A549 (cell line): ENCODE data around the gene TTF1. TPM values are rescaled to one million over a fixed set of nuclear protein-coding genes. Genes with fewer than 3 reads are reported as not detected.

Source experiments
- ATAC-seq, 2 experiments: fragments of 200-7000 bp in 1 of 2; fragments of >200 bp in 1 of 2; cut with Nextera tagmentation in 1 of 2; cut with Tn5 transposase in 1 of 2; 3 replicates each; pipeline versions ENCODE4 v1.8.0 to v1.9.1; 2018 to 2020; ENCODE audit warnings: mild to moderate bottlenecking in 1 of 2, moderate library complexity in 1 of 2
- CTCF ChIA-PET: fragments of 300-600 bp; sonication (Branson Sonifier 250); formaldehyde crosslinking; extraction: SDS; loops from one replicate; lab custom pipeline; 2021; ENCODE audit warnings: antibody characterized with exemption, inconsistent platforms; lab: Yijun Ruan, JAX
- POLR2A ChIA-PET: fragments of 350-600 bp; formaldehyde crosslinking; extraction: SDS; loops from one replicate; lab custom pipeline; 2021; ENCODE audit warnings: antibody characterized with exemption, inconsistent platforms; lab: Yijun Ruan, JAX
- DNase-seq, 2 experiments: peaks; one replicate each; pipeline versions ENCODE4 v3.0.0 to v3.0.0-alpha.2; 2011 to 2016; ENCODE audit warnings: low read depth in 1 of 2, low spot score in 1 of 2
- FAIRE-seq: peaks from 2 replicates; lab custom pipeline; 2011; peaks lifted over from hg19 to GRCh38; lab: Jason Lieb, UNC
- H3K27ac ChIP-seq, 2 experiments: fragments of >200 bp; sonication (Bioruptor Twin); formaldehyde crosslinking; 3 replicates each; pipeline ENCODE4 v1.5.1; 2016 to 2017
- H3K4me1 ChIP-seq: fragments of >200 bp; sonication (Bioruptor Twin); formaldehyde crosslinking; 3 replicates; pipeline ENCODE4 v1.6.1; 2016
- H3K4me2 ChIP-seq: fragments of >200 bp; sonication (Bioruptor Twin); formaldehyde crosslinking; 3 replicates; pipeline ENCODE4 v1.6.1; 2016
- H3K4me3 ChIP-seq: fragments of >200 bp; sonication (Bioruptor Twin); formaldehyde crosslinking; 3 replicates; pipeline ENCODE4 v1.5.1; 2016
- H3K9me3 ChIP-seq: fragments of >200 bp; sonication (Bioruptor Twin); formaldehyde crosslinking; 3 replicates; pipeline ENCODE4 v1.6.1; 2016
- CBX2 ChIP-seq: fragments of 200-600 bp; sonication (generic); IDR thresholded peaks from 2 replicates; pipeline ENCODE4 v1.6.1; 2016; ENCODE audit warnings: low read depth, mild to moderate bottlenecking, borderline replicate concordance
- CEBPB ChIP-seq, 2 experiments: fragments of >200 bp in 1 of 2; sonication (Bioruptor Twin) in 1 of 2; formaldehyde crosslinking in 1 of 2; IDR thresholded peaks; 2 replicates each; pipeline ENCODE4 v1.6.1; 2012 to 2016
- CHD2 ChIP-seq: fragments of 150-350 bp; IDR thresholded peaks from 2 replicates; pipeline ENCODE4 v1.6.1; 2014; ENCODE audit warnings: low read length; ENCODE audit not compliant: partially characterized antibody
- EHF ChIP-seq: fragments of 250-450 bp; sonication (Bioruptor Pico); IDR thresholded peaks from 2 replicates; pipeline ENCODE4 v1.5.0; 2020; ENCODE audit warnings: mild to moderate bottlenecking
- ESRRA ChIP-seq: fragments of 150-350 bp; IDR thresholded peaks from 2 replicates; pipeline ENCODE4 v1.6.1; 2014; ENCODE audit warnings: mild to moderate bottlenecking, low read length, borderline replicate concordance
- FOSB ChIP-seq: fragments of 250-450 bp; sonication (Bioruptor Pico); IDR thresholded peaks from 2 replicates; pipeline ENCODE4 v1.5.0; 2020; ENCODE audit warnings: mild to moderate bottlenecking, moderate library complexity
- FOSL2 ChIP-seq, 2 experiments: fragments of 450-650 bp in 1 of 2; fragments of >200 bp in 1 of 2; sonication (Bioruptor Twin) in 1 of 2; formaldehyde crosslinking; IDR thresholded peaks; 2 replicates each; pipeline versions ENCODE4 v1.5.0 to v1.6.1; 2016 to 2020; ENCODE audit warnings: mild to moderate bottlenecking in 1 of 2, moderate library complexity in 1 of 2
- FOXS1 ChIP-seq: fragments of 250-450 bp; sonication (Bioruptor Pico); IDR thresholded peaks from 2 replicates; pipeline ENCODE4 v1.5.0; 2020; ENCODE audit warnings: mild to moderate bottlenecking, moderate library complexity
- HOXB13 ChIP-seq: fragments of 250-450 bp; sonication (Bioruptor Pico); IDR thresholded peaks from 2 replicates; pipeline ENCODE4 v1.5.0; 2020; ENCODE audit warnings: low read depth, mild to moderate bottlenecking, moderate library complexity
- HOXB5 ChIP-seq: fragments of 250-450 bp; sonication (Bioruptor Pico); IDR thresholded peaks from 2 replicates; pipeline ENCODE4 v1.5.0; 2020; ENCODE audit warnings: mild to moderate bottlenecking, moderate library complexity
- JUN ChIP-seq, 2 experiments: fragments of >200 bp; sonication (Bioruptor Twin); formaldehyde crosslinking; IDR thresholded peaks; 2 replicates in 1 of 2; 3 replicates in 1 of 2; pipeline ENCODE4 v1.6.1; 2016 to 2017
- JUNB ChIP-seq: fragments of >200 bp; sonication (Bioruptor Twin); formaldehyde crosslinking; IDR thresholded peaks from 2 replicates; pipeline ENCODE4 v1.6.1; 2016
- KDM5A ChIP-seq: fragments of 200-600 bp; sonication (generic); IDR thresholded peaks from 2 replicates; pipeline ENCODE4 v1.6.1; 2016; ENCODE audit warnings: antibody characterized with exemption, mild to moderate bottlenecking
- MYC ChIP-seq: IDR thresholded peaks from 2 replicates; pipeline ENCODE4 v1.6.1; 2012; ENCODE audit warnings: mild to moderate bottlenecking, inconsistent platforms, low read length, improper control_type of control experiment, borderline replicate concordance
- NR3C1 ChIP-seq: fragments of >200 bp; sonication (Bioruptor Twin); formaldehyde crosslinking; IDR thresholded peaks from 3 replicates; pipeline ENCODE4 v1.6.1; 2017
- RFX5 ChIP-seq: fragments of 450-650 bp; IDR thresholded peaks from 2 replicates; pipeline ENCODE4 v1.7.1; 2014; ENCODE audit warnings: antibody characterized with exemption, mild to moderate bottlenecking, moderate library complexity
- SMC3 ChIP-seq: fragments of >200 bp; sonication (Bioruptor Twin); formaldehyde crosslinking; IDR thresholded peaks from 3 replicates; pipeline ENCODE4 v1.6.1; 2018; ENCODE audit warnings: inconsistent platforms
- ZC3H11A ChIP-seq: fragments of 450-650 bp; IDR thresholded peaks from 2 replicates; pipeline ENCODE4 v1.6.1; 2014; ENCODE audit warnings: antibody characterized with exemption, mild to moderate bottlenecking
- ZNF302 ChIP-seq: fragments of 250-450 bp; sonication (Bioruptor Pico); IDR thresholded peaks from 2 replicates; pipeline ENCODE4 v1.9.0; 2021; ENCODE audit warnings: inconsistent platforms, mild to moderate bottlenecking, moderate library complexity
- ZSCAN20 ChIP-seq: fragments of 250-450 bp; sonication (Bioruptor Pico); IDR thresholded peaks from 2 replicates; pipeline ENCODE4 v1.8.0; 2022; ENCODE audit warnings: mild to moderate bottlenecking, moderate library complexity
- WGBS: methylation state at CpG from one replicate; pipeline ENCODE4 v1.1.6; 2017; ENCODE audit errors: missing lambda C conversion rate; 5-methylcytosine and 5-hydroxymethylcytosine counted together
- polyA plus RNA-seq, 4 experiments: library from polyadenylated mRNA; depleted of rRNA in 3 of 4; stranded (reverse); fragments of >200 nt; fragmentation: RNase III in 1 of 4; extraction: RNeasy Plus Mini Kit Qiagen cat#74134 plus additional on column Dnase treatment in 1 of 4; gene quantifications; 2 replicates in 3 of 4; 3 replicates in 1 of 4; pipeline ENCODE4 v1.2.3, GENCODE V29; 2011 to 2017
- TF ChIP-seq, protein P1 (sequence below): fragments of 450-650 bp; IDR thresholded peaks from 2 replicates; pipeline ENCODE4 v1.6.1; 2014; ENCODE audit warnings: antibody characterized with exemption
- TF ChIP-seq, protein P2 (sequence below): IDR thresholded peaks from 2 replicates; pipeline ENCODE4 v1.6.1; 2012
- TF ChIP-seq, protein P3 (sequence below): fragments of >200 bp; sonication (Bioruptor Twin); formaldehyde crosslinking; IDR thresholded peaks from 3 replicates; pipeline ENCODE4 v1.5.1; 2016
- TF ChIP-seq, protein P4 (sequence below): fragments of 200-600 bp; sonication (generic); IDR thresholded peaks from 2 replicates; pipeline ENCODE4 v1.6.1; 2016; ENCODE audit warnings: antibody characterized with exemption, mild to moderate bottlenecking, moderate library complexity
- TF ChIP-seq, protein P5 (sequence below): fragments of 250-450 bp; sonication (Bioruptor Pico); IDR thresholded peaks from 2 replicates; pipeline ENCODE4 v1.5.0; 2020; ENCODE audit warnings: low read depth, mild to moderate bottlenecking, moderate library complexity

TTF1 gene
- polyA plus RNA-seq, 2 of the 4 experiments (the other 2 are of a cell fraction) = 11.4 to 16.0 TPM

DNA sequence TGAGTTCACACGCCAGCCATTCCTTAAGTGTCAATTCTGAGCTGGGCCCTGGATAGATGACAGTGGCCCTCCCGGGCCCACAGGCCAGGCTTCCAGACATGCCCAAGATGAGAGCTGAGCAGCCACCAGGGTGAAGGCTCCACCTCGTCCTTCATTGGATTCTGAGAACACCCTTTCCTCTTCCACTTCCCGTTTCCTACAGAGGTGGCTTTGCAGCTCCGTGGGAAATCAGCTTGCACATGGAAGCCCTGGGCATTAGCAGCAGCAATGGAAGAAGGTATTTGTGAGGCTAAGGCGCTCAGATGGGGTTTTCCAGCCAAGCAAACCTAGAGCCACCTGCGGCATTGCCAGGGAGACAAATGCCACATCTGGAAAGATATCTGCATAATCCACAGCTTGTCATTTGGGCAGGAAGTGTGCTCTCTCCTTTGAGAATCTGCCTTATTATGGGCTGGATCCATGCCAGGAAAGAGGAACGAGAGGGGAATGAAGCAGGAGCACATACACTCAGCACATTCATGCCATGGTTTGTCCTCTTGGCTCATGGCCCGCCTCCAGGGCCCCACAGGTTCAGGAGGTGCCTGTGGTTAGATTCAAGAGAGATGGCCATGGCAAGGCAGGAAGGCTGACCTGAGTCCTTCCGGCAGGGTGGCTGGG is 37.4 kb upstream of the TTF1 start:
- ChIA-PET POLR2A (no interaction called here), CTCF (no interaction called here)
- no peak overlapping the region for H3K27ac ChIP-seq
- no peaks in the 10 kb centered on the region for H3K4me1 ChIP-seq
- H3K4me3 ChIP-seq = no peak overlapping the region
- FAIRE-seq = no peak
- no peak for DNase-seq
- H3K9me3 ChIP-seq = no peaks in the 10 kb centered on the region
- no peak for TF ChIP-seq HOXB13 (CRISPR knock-in tag)
- TF ChIP-seq, protein P1, sequence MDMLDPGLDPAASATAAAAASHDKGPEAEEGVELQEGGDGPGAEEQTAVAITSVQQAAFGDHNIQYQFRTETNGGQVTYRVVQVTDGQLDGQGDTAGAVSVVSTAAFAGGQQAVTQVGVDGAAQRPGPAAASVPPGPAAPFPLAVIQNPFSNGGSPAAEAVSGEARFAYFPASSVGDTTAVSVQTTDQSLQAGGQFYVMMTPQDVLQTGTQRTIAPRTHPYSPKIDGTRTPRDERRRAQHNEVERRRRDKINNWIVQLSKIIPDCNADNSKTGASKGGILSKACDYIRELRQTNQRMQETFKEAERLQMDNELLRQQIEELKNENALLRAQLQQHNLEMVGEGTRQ = no peak
- no peak for TF ChIP-seq JUNB
- TF ChIP-seq CHD2 = no peak
- TF ChIP-seq HOXB5 (CRISPR knock-in tag) = no peak
- TF ChIP-seq EHF (CRISPR knock-in tag) = no peak
- no peak for TF ChIP-seq JUN (IDR thresholded peaks at IDR 0.05)
- no peak for TF ChIP-seq FOXS1
- TF ChIP-seq, protein P2, sequence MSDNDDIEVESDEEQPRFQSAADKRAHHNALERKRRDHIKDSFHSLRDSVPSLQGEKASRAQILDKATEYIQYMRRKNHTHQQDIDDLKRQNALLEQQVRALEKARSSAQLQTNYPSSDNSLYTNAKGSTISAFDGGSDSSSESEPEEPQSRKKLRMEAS = no peak
- TF ChIP-seq SMC3 = no peak
- no peak for TF ChIP-seq ZC3H11A
- no peak for TF ChIP-seq FOSB (CRISPR knock-in tag)
- TF ChIP-seq, protein P3, sequence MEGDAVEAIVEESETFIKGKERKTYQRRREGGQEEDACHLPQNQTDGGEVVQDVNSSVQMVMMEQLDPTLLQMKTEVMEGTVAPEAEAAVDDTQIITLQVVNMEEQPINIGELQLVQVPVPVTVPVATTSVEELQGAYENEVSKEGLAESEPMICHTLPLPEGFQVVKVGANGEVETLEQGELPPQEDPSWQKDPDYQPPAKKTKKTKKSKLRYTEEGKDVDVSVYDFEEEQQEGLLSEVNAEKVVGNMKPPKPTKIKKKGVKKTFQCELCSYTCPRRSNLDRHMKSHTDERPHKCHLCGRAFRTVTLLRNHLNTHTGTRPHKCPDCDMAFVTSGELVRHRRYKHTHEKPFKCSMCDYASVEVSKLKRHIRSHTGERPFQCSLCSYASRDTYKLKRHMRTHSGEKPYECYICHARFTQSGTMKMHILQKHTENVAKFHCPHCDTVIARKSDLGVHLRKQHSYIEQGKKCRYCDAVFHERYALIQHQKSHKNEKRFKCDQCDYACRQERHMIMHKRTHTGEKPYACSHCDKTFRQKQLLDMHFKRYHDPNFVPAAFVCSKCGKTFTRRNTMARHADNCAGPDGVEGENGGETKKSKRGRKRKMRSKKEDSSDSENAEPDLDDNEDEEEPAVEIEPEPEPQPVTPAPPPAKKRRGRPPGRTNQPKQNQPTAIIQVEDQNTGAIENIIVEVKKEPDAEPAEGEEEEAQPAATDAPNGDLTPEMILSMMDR = no peak
- TF ChIP-seq, protein P4, sequence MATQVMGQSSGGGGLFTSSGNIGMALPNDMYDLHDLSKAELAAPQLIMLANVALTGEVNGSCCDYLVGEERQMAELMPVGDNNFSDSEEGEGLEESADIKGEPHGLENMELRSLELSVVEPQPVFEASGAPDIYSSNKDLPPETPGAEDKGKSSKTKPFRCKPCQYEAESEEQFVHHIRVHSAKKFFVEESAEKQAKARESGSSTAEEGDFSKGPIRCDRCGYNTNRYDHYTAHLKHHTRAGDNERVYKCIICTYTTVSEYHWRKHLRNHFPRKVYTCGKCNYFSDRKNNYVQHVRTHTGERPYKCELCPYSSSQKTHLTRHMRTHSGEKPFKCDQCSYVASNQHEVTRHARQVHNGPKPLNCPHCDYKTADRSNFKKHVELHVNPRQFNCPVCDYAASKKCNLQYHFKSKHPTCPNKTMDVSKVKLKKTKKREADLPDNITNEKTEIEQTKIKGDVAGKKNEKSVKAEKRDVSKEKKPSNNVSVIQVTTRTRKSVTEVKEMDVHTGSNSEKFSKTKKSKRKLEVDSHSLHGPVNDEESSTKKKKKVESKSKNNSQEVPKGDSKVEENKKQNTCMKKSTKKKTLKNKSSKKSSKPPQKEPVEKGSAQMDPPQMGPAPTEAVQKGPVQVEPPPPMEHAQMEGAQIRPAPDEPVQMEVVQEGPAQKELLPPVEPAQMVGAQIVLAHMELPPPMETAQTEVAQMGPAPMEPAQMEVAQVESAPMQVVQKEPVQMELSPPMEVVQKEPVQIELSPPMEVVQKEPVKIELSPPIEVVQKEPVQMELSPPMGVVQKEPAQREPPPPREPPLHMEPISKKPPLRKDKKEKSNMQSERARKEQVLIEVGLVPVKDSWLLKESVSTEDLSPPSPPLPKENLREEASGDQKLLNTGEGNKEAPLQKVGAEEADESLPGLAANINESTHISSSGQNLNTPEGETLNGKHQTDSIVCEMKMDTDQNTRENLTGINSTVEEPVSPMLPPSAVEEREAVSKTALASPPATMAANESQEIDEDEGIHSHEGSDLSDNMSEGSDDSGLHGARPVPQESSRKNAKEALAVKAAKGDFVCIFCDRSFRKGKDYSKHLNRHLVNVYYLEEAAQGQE = no peak
- TF ChIP-seq MYC = no peak
- TF ChIP-seq FOSL2 (IDR thresholded peaks at IDR 0.05) = no peak
- no peak for TF ChIP-seq FOSL2 (CRISPR knock-in tag; IDR thresholded peaks at IDR 0.05)
- TF ChIP-seq ZNF302 (CRISPR knock-in tag) = no peak
- WGBS = 31% methylated on average over 10 of the region's 10 CpGs
- ATAC-seq = no peak
- no peak overlapping the region for H3K4me2 ChIP-seq

DNA sequence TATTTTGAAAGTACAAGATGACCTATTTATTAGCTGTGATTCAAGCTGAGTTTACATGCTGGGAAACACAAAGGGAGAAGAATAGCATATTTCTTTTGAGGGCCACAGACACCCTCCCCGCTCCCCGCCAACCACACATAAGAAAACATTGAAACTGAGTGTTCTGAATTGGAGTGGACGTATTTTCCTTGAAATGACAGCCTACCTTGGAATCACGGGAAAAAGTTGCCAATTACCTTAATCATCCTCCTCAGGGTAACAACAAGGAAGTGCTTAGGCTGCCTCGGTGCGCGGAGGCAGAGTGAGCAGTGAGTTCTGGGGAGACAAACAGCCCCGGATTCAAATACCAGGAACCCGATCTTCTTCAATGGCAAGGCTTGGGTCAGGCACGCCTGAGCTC is 34.8 kb upstream of the TTF1 start:
- Histone ChIP-seq H3K4me2 (no peak overlapping the region), H3K27ac (no peak overlapping the region), H3K4me1 (no peaks in the 10 kb centered on the region), H3K9me3 (no peaks in the 10 kb centered on the region), H3K4me3 (no peak overlapping the region)
- ATAC-seq = no peak; a peak in 1 of 6 replicates
- no peak for FAIRE-seq
- POLR2A ChIA-PET = no interaction called here
- no peak for TF ChIP-seq CBX2
- no peak for TF ChIP-seq CEBPB (IDR thresholded peaks at IDR 0.05)
- no peak for TF ChIP-seq HOXB5 (CRISPR knock-in tag)
- TF ChIP-seq KDM5A = no peak
- no peak for TF ChIP-seq NR3C1
- no peak for TF ChIP-seq FOXS1
- TF ChIP-seq ZSCAN20 = no peak
- TF ChIP-seq, protein P4 = no peak
- TF ChIP-seq ESRRA = no peak
- TF ChIP-seq HOXB13 (CRISPR knock-in tag) = no peak
- TF ChIP-seq, protein P2 = no peak
- TF ChIP-seq, protein P5, sequence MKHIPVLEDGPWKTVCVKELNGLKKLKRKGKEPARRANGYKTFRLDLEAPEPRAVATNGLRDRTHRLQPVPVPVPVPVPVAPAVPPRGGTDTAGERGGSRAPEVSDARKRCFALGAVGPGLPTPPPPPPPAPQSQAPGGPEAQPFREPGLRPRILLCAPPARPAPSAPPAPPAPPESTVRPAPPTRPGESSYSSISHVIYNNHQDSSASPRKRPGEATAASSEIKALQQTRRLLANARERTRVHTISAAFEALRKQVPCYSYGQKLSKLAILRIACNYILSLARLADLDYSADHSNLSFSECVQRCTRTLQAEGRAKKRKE (CRISPR knock-in tag) = no peak
- TF ChIP-seq RFX5 = no peak
- CTCF ChIA-PET = interaction anchor here (1.2 kb wide), 1 partner anchor 13 kb away, joined by 3 read pairs; no protein-coding TSS in a partner anchor
- no peak for DNase-seq
- 52% methylated on average over 10 of the region's 10 CpGs for whole genome bisulfite sequencing
